HepG2 (cell line): ENCODE data around the gene SLC25A25. TPM values are rescaled to one million over a fixed set of nuclear protein-coding genes. Genes with fewer than 3 reads are reported as not detected.

ENCODE experiments used
- ATAC-seq: fragments of 200-7000 bp; cut with Tn5 transposase; 3 replicates; pipeline ENCODE4 v1.9.1; 2020; ENCODE audit warnings: mild to moderate bottlenecking, moderate library complexity
- BruUV-seq: library from RNA; stranded (reverse); fragments of 400-500 nt; replicated peaks from 2 replicates; lab custom pipeline; 2021; lab: Mats Ljungman, UMichigan
- CTCF ChIA-PET: fragments of 300-600 bp; formaldehyde crosslinking; extraction: SDS; loops from one replicate; lab custom pipeline; 2021; ENCODE audit warnings: low total read pairs, inconsistent platforms, low intra/inter-chr PET ratio; lab: Yijun Ruan, JAX
- POLR2A ChIA-PET: fragments of 350-600 bp; sonication (Branson Sonifier 250); formaldehyde crosslinking; loops from one replicate; lab custom pipeline; 2020; ENCODE audit warnings: antibody characterized with exemption, inconsistent platforms; lab: Yijun Ruan, JAX
- DNase-seq: peaks from one replicate; pipeline ENCODE4 v3.0.0-alpha.2; 2015; ENCODE audit warnings: low spot score
- FAIRE-seq: peaks from 3 replicates; lab custom pipeline; 2011; peaks lifted over from hg19 to GRCh38; lab: Jason Lieb, UNC
- H2AFZ ChIP-seq: one replicate; pipeline ENCODE4 v1.6.1; 2011; ENCODE audit warnings: low read length, inconsistent platforms
- H3K27ac ChIP-seq: fragments of 300-600 bp; 3 replicates; pipeline ENCODE4 v1.8.0; 2011; ENCODE audit warnings: mixed run types, mild to moderate bottlenecking, mixed read lengths, low read length, inconsistent platforms; ENCODE audit not compliant: insufficient read depth; ENCODE audit errors: extremely low read length
- H3K27me3 ChIP-seq, 2 experiments: fragments of 200-600 bp in 1 of 2; 2 replicates in 1 of 2; 3 replicates in 1 of 2; pipeline versions ENCODE4 v1.6.0 to v1.8.0; 2011; ENCODE audit warnings: low read length in 2 of 2, mild to moderate bottlenecking in 2 of 2, moderate library complexity in 2 of 2, inconsistent platforms in 1 of 2; ENCODE audit not compliant: insufficient read depth in 2 of 2, control insufficient read depth in 1 of 2
- H3K36me3 ChIP-seq, 2 experiments: fragments of 200-600 bp in 1 of 2; replicated peaks in 1 of 2; 2 replicates in 1 of 2; 3 replicates in 1 of 2; pipeline versions ENCODE4 v1.5.1 to v1.8.0; 2011; ENCODE audit warnings: low read length in 2 of 2, inconsistent platforms in 1 of 2; ENCODE audit not compliant: insufficient read depth in 2 of 2, control insufficient read depth in 1 of 2
- H3K4me1 ChIP-seq: 2 replicates; pipeline ENCODE4 v1.5.1; 2012; ENCODE audit warnings: low read length, inconsistent platforms; ENCODE audit not compliant: insufficient read depth
- H3K4me2 ChIP-seq: 2 replicates; pipeline ENCODE4 v1.6.0; 2011; ENCODE audit warnings: low read depth, low read length, inconsistent platforms
- H3K4me3 ChIP-seq, 3 experiments: fragments of 200-600 bp in 1 of 3; sonication (generic), shearing (Covaris generic) in 1 of 3; replicated peaks in 1 of 3; 2 replicates each; pipeline ENCODE4 v1.5.1; 2011 to 2016; ENCODE audit warnings: low read length in 3 of 3, inconsistent platforms in 2 of 3, low read depth in 2 of 3, mild to moderate bottlenecking in 2 of 3, control low read depth in 1 of 3, mixed read lengths in 1 of 3; ENCODE audit not compliant: insufficient read depth in 1 of 3
- H3K79me2 ChIP-seq: one replicate; pipeline ENCODE4 v1.6.1; 2011; ENCODE audit warnings: low read length, inconsistent platforms; ENCODE audit not compliant: insufficient read depth
- H3K9ac ChIP-seq: 2 replicates; pipeline ENCODE4 v1.6.0; 2011; ENCODE audit warnings: mild to moderate bottlenecking, low read depth, low read length, inconsistent platforms; ENCODE audit not compliant: insufficient read depth
- H3K9me3 ChIP-seq: 2 replicates; pipeline ENCODE4 v1.5.1; 2012; ENCODE audit warnings: mild to moderate bottlenecking, low read length
- H4K20me1 ChIP-seq: 2 replicates; pipeline ENCODE4 v1.6.0; 2011; ENCODE audit warnings: inconsistent platforms, mild to moderate bottlenecking, low read length, moderate library complexity; ENCODE audit not compliant: insufficient read depth
- ARID4A ChIP-seq: sonication (generic); formaldehyde crosslinking; IDR thresholded peaks from 2 replicates; pipeline ENCODE4 v1.5.0; 2020; ENCODE audit warnings: mild to moderate bottlenecking, missing genetic modification reagents, borderline replicate concordance
- ATF7 ChIP-seq, 2 experiments: fragments of 450-650 bp in 1 of 2; sonication (generic) in 1 of 2; formaldehyde crosslinking in 1 of 2; IDR thresholded peaks; 2 replicates each; pipeline versions ENCODE4 v1.4.0 to v1.6.1; 2016 to 2020; ENCODE audit warnings: antibody characterized with exemption in 1 of 2, mild to moderate bottlenecking in 1 of 2, missing genetic modification reagents in 1 of 2
- HHEX ChIP-seq: IDR thresholded peaks from 2 replicates; pipeline ENCODE4 v1.6.1; 2016; ENCODE audit warnings: control low read depth
- MAX ChIP-seq: IDR thresholded peaks from 2 replicates; pipeline ENCODE4 v1.6.1; 2012; ENCODE audit warnings: inconsistent platforms
- PREB ChIP-seq: sonication (generic); formaldehyde crosslinking; IDR thresholded peaks from 2 replicates; pipeline ENCODE4 v1.4.0; 2020; ENCODE audit warnings: missing genetic modification reagents
- ZBTB33 ChIP-seq: sonication (generic); formaldehyde crosslinking; IDR thresholded peaks from 2 replicates; pipeline ENCODE4 v1.4.0; 2020; ENCODE audit warnings: missing genetic modification reagents
- ZNF317 ChIP-seq: sonication (generic); formaldehyde crosslinking; IDR thresholded peaks from 2 replicates; pipeline ENCODE4 v1.5.0; 2020; ENCODE audit warnings: mild to moderate bottlenecking, missing genetic modification reagents
- ZNF326 ChIP-seq: sonication (generic); formaldehyde crosslinking; IDR thresholded peaks from 2 replicates; pipeline ENCODE4 v1.4.0; 2020; ENCODE audit warnings: missing genetic modification reagents, borderline replicate concordance
- ZNF615 ChIP-seq: sonication (generic); formaldehyde crosslinking; IDR thresholded peaks from 2 replicates; pipeline ENCODE4 v1.5.0; 2020; ENCODE audit warnings: mild to moderate bottlenecking, missing genetic modification reagents, borderline replicate concordance
- ZNF687 ChIP-seq: sonication (generic); formaldehyde crosslinking; IDR thresholded peaks from 2 replicates; pipeline ENCODE4 v1.5.1; 2020; ENCODE audit warnings: mild to moderate bottlenecking, missing genetic modification reagents, moderate library complexity
- WGBS: methylation state at CpG from one replicate; pipeline ENCODE4 v1.1.6; 2017; ENCODE audit warnings: low lambda C conversion rate; 5-methylcytosine and 5-hydroxymethylcytosine counted together
- in situ Hi-C: cut with HindIII; loops from 2 replicates; pipeline ENCODE4 v1.10.0; 2017; ENCODE audit warnings: low pct_unique_long_range_greater_than_20kb; ENCODE audit not compliant: extremely low pct_ligation_motif_present
- intact Hi-C: fragments of 100-400 bp; cut with micrococcal nuclease; formaldehyde crosslinking; loops from one replicate; pipeline ENCODE4 v1.10.0; 2022; ENCODE audit not compliant: unreplicated experiment
- polyA plus RNA-seq, 8 experiments: library from polyadenylated mRNA; depleted of rRNA in 3 of 8; stranded (reverse) in 7 of 8; unstranded in 1 of 8; fragments of >200 nt; fragmentation: Illumina TruSeq in 4 of 8; extraction: Trizol in 4 of 8; gene quantifications; 2 replicates each; pipeline versions ENCODE4 v1.2.1 to v1.2.3, GENCODE V29; 2011 to 2016; ENCODE audit warnings: low read depth in 4 of 8, missing spikeins in 1 of 8, mixed read lengths in 1 of 8; ENCODE audit not compliant: insufficient read depth in 1 of 8
- total RNA-seq, 5 experiments: library from RNA; depleted of rRNA; stranded (reverse); fragments of >200 nt; fragmentation: Illumina TruSeq; extraction: Trizol; gene quantifications; 2 replicates each; pipeline ENCODE4 v1.2.3, GENCODE V29; 2016; ENCODE audit warnings: low read depth in 1 of 5

SLC25A25 gene
- total and polyA plus RNA-seq, 2 of the 13 experiments (the other 11 are each of a cell fraction or from before 2014, with no cell fraction given): 10.5 to 24.8 TPM

GRCh38 chr9:128099231-128099931 lies 31.3 kb downstream of the SLC25A25 start:
- H3K27ac ChIP-seq: peak overlapping the region; percentile 92
- peaks cover 31% of the 10 kb centered on the region for H3K79me2 ChIP-seq
- ATAC-seq (no peak), FAIRE-seq (no peak), DNase-seq (no peak)
- 42% methylated on average over 8 of the region's 16 CpGs for WGBS
- peaks cover 5 to 22% of the 10 kb centered on the region in 2 experiments for H3K36me3 ChIP-seq
- peak overlapping the region; percentile 87 for H3K9ac ChIP-seq
- BruUV-seq: no TSS peak
- H2AFZ ChIP-seq: no peak overlapping the region
- POLR2A ChIA-PET: interaction anchor here (0.5 to 3.3 kb wide), 6 partner anchors 12 to 42 kb away, joined by 3 to 22 read pairs (median 10); partner anchors contain the start of genes NAIF1, PTGES2 and SLC25A25
- H3K4me3 ChIP-seq: peak overlapping the region; percentile 72 to 89 (median 76)
- in situ Hi-C loops (no loop called here), intact Hi-C loops (no loop called here)
- CTCF ChIA-PET: interaction anchor here (1.6 kb wide), 1 partner anchor 18 kb away, joined by 4 read pairs; no protein-coding TSS in a partner anchor
- H3K4me2 ChIP-seq: peak overlapping the region; percentile 98
- no peaks in the 10 kb centered on the region; a peak in 1 of 5 replicates for H3K27me3 ChIP-seq
- H3K4me1 ChIP-seq: peaks cover 86% of the 10 kb centered on the region
- H3K9me3 ChIP-seq: no peaks in the 10 kb centered on the region
- H4K20me1 ChIP-seq: peaks cover 17% of the 10 kb centered on the region; the same call in 1 of the 2 replicates
- TF ChIP-seq ARID4A (no peak), ZBTB33 (no peak), ZNF615 (CRISPR knock-in tag) (no peak), ZNF317 (CRISPR knock-in tag) (no peak), HHEX (CRISPR knock-in tag) (no peak), MAX (no peak), ATF7 (IDR thresholded peaks at IDR 0.05) (no peak), ATF7 (CRISPR knock-in tag; IDR thresholded peaks at IDR 0.05) (no peak), ZNF326 (CRISPR knock-in tag) (no peak), PREB (CRISPR knock-in tag) (no peak), ZNF687 (CRISPR knock-in tag) (peak; percentile 5; the same call in 1 of the 2 replicates)
